DMS79 (cell line): ENCODE measurements around the gene GDPD3.
"Not testable (repeated sequence)": the region's sequence is repeated elsewhere in the genome, so short reads cannot be mapped to it uniquely, and the experiment has no call there.

Experiments
- DNase-seq: peaks from one replicate; lab custom pipeline; 2025; lab: John Stamatoyannopoulos, UW

Gene GDPD3, protein sequence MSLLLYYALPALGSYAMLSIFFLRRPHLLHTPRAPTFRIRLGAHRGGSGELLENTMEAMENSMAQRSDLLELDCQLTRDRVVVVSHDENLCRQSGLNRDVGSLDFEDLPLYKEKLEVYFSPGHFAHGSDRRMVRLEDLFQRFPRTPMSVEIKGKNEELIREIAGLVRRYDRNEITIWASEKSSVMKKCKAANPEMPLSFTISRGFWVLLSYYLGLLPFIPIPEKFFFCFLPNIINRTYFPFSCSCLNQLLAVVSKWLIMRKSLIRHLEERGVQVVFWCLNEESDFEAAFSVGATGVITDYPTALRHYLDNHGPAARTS

DNA sequence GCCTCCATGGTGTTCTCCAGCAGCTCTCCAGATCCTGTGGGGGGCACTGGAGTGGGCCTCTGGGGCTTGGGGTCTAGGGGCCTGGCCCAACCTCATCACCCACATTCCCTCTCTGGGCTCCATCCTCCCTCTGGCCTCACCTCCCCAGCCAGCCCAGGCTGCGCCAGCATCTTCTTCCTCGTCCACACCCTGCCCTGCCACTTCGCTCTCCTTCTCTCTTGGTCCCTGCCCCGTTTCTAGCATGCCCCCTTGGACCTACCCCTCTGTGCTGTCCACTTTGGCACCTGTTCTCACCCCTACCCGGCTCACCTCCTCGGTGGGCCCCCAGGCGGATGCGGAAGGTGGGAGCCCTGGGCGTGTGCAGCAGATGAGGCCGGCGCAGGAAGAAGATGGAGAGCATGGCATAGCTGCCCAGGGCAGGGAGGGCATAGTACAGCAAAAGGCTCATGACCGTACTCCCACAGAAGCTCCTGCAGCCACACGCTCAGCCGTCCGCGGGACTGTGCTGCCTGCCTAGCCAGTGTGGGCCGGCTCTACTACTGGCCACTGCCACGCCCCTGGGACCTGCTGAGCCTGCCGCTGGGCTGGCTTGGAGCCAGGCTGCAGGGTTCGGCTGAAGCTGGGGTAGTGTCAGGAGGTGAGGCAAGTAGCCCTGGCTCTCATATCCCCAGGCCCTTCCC, at the start of gene GDPD3:
Gene GDPD3, minus strand, starts transcription at position 507 of the 680 bp plus-strand sequence. Its CDS starts 59 bp downstream, at position 448.
- DNase-seq = no peak

DNA sequence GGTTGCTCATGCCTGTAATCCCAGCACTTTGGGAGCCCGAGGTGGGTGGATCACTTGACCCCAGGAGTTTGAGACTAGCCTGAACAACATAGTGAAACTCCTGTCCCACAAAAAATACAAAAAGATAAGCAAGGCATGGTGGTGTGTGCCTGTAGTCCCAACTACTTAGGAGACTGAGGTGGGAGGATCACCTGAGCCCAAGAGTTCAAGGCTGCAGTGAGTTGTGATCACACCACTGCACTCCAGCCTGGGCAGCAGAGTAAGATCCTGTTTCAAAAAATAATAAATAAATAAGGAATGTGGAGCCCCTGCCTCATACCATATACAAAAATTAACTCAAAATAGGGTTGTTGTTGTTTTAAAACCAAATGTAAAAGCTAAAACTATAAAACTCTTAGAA, 43.9 kb upstream of the GDPD3 start:
- no peak for DNase-seq

DNA sequence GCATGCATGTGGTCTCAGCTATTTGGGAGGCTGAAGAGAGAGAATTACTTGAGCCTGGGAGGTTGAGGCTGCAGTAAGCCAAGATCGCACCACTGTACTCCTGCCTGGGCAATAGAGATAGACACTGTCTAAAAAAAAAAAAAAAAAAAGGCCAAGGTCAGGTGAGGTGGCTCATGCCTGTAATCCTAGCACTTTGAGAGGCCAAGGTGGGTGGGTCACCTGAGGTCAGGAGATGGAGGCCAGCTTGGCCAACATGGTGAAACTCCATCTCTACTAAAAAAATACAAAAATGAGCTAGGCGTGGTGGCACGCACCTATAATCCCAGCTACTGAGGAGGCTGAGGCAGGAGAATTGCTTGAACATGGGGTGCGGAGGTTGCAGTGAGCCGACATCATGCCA, 41.9 kb upstream of the GDPD3 start:
- DNase-seq = no peak

DNA sequence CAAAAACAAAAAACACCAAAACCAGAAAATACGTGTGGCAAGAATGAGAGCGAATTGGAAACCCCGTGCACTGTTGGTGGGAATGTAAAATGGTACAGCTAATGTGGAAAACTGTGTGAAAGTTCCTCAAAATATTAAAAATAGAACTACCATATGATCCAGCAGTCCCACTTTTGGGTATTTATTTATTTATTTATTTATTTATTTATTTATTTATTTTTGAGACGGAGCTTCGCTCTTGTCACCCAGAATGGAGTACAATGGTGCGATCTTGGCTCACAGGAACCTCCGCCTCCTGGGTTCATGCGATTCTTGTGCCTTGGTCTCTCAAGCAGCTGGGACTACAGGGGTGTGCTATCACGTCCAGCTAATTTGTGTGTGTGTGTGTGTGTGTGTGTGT, 39.2 kb upstream of the GDPD3 start:
- DNase-seq = no peak

DNA sequence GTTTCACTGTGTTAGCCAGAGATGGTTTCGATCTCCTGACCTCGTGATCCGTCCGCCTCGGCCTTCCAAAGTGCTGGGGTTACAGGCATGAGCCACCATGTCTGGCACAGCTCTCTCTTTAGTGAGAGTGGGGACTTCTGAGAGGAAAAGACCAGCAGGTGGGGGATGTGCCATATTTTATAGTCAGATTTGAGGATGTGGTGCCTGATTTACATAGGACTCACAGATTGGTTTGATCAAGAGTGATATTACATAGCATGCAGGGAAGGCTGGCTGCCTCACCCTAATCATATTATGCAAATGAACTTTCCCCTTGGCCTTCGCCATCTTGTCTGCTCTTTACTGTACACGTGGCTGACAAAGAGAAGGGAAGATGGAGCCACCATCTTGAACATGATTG, 37.8 kb upstream of the GDPD3 start:
- DNase-seq = no peak

DNA sequence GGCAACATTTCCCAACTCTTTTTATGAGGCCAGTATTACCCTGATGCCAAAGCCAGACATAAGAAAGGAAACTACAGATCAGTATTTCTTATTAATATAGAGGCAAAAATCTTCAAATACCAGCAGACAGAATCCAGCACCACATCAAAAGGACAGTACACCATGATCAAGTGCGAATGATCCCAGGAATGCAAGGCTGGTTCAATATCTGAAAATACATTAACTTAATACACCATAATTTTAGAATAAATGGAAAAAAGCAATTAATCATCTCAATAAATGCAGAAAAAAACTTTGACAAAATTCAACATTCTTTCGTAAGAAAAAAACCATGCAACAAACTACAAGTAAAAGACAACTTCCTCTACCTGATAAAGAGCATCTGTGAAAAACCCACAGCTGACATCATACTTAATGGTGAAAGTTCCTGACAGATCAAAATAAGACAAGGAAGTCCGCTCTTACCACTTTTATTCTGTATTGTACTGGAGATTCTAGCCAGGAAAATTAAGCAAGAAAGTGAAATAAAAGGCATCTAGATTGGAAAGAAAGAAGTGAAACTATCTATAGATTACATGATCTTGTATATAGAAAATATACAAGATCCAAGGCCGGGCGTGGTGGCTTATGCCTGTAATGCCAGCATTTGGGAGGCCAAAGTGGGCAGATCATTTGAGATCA, 36.1 kb upstream of the GDPD3 start:
- DNase-seq = no peak

DNA sequence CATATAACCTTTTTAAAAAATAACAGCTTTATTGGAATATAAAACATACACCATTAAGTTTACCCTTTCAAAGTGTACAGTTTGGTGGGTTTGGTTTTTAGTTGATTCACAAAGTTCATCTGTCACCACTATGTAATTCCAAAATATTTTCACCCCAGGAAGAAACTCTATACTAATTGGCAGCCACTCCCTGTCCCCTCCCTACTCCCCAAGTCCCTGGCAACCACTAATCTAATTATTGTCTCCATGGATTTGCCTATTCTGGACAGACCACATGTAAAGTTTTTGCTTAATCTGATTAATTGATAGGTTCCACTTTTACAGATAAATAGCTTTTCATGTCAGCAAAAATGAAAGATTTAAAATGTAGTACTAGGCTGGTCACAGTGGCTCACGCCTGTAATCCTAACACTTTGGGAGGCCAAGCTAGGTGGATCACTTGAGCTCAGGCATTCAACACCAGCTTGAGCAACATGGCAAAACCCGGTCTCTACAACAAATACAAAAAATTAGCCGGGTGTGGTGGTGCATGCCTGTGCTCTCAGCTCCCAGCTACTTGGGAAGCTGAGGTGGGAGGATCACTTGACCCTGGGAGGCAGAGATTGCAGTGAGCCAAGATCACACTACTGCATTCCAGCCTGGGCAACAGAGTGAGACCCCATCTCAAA, 34.6 kb upstream of the GDPD3 start:
- DNase-seq = no peak

DNA sequence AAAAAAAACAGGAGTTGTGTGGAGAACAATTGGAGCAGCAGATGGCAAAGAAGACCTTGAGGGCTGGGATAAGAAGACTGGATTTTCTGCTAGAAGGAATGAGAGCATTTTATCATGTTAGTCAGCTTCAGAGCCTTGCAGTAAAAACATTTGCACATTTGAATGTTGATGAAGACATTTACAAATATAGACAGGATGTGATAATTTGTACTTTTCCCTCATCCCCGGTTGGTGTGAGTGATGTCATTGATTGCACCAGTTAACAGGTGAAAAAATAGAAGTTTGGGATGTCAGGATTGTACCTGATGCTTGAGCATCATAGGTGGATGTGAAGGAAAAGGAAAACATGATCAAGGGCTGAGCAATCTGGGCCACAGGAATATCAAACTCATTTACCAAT, 32.3 kb upstream of the GDPD3 start:
- no peak for DNase-seq

DNA sequence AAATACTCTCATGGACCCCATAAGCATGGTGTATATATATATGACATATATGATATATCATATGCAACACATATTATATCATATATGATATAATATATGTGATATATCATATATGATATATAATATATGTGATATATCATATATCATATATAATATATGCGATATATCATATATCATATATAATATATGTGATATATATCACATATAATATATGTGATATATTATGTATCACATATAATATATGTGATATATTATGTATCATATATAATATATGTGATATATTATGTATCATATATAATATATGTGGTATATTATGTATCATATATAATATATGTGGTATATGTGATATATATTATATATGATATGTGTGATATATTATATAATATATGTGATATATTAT, 31.6 kb upstream of the GDPD3 start:
- no peak for DNase-seq

DNA sequence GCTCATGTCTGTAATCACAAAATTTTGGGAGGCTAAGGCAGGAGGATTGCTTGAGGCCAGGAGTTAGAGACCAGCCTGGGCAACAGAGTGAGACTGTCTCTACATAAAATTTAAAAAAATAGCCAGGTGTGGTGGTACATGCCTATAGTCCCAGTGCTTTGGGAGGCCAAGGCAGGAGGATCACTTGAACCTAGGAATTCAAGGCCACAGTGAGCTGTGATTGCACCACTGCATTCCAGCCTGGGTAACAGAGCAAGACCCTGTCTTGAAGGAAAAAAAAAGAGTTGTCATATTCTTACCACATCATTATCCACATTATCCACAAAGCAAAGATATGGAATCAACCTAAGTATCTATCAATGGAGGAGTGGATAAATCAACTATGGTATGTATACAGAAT, 30.7 kb upstream of the GDPD3 start:
- DNase-seq = no peak

DNA sequence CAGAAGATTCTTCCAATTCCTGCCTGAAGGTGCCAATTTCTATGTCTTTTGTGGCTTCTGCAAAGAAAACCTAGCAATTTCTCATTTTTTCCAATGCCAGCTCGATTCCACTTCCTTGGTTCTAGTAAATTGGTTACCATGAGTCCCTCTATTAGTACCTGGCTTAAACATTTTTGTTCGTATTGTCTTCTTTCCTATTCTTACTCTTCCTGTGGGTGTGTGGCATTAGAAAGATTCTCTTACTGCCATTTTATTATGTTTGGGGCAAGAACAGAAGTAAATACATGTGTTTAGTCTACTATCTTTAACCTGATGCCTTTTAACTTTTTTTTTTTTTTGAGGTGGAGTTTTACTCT, 30.0 kb upstream of the GDPD3 start:
- no peak for DNase-seq

DNA sequence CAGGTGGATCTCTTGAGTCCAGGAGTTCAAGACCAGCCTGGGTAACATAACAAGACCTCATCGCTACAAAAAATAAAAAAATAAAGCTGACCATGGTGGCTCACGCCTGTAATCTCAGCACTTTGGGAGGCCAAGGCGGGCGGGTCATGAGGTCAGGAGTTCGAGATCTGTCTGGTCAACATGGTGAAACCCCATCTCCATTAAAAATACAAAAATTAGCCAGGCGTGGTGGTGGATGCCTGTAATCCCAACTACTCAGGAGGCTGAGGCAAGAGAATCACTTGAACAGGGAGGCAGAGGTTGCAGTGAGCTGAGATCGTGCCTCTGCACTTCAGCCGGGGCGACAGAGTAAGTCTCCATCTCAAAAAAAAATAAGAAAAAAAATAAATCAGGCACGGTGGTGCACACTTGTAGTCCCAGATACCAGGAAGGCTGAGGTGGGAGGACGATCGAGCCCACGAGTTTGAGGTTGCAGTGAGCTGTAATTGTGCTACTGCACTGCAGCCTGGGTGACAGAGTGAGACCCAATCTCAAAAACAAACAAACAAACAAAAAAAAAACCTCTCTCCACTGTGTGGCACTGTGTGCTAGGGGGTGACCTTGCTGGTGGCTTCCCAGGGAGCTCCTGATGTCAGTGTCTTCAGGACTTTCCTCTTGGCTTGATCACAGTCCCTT, 29.5 kb upstream of the GDPD3 start:
- DNase-seq = no peak

DNA sequence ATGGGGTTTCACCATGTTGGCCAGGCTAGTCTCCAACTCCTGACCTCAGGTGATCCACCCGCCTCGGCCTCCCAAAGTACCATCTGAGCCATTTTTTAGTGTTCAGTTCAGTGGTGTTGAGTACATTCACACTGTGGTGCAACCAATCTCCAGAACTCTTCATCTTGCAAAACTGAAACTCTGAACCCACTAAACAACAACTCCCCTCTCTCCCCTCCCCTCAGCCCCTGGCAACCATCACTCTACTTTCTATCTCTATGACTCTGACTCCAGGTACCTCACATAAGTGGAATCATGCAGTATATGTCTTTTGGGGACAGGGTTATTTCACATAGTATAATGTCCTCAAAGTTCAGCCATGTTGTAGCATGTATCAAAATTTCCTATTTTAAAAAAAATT, 28.4 kb upstream of the GDPD3 start:
- DNase-seq = no peak

DNA sequence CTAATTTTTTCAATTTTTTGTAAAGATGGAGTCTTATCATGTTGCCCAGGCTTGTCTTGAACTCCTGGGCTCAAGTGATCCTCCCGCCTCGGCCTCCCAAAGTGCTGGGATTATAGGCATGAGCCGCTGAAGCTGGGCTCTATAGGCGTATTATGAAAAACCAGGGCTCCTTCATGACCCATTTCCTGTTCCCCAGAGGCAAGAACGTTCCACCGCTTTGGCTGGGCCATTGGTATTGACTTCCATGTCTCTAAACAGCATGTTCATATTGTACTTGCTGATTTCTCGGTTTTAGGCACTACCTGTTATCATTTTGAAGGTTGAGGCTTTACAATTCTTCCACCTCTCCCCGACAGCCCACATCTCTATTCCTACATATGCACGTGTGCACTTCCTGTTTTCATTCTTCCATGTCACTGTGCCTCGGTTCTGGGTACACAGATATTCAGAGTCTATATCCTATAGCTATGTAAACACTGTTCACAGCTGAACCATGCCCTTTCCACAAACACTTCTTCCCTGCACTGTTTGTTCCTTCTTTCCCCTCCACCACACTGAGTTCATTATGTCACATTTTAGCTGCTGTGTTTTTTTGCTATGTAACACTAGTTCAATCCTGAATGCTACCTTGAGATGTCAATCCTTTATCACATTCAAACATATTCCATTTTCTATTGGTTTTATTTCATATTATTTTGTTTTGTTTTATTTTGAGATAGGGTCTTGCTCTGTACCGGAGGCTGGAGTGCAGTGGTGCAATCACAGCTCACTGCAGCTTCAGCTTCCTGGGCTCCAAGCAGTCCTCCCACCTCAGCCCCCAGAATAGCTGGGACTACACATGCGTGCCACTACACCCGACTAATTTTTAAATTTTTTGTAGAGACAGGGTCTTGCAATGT, 26.5 kb upstream of the GDPD3 start:
- DNase-seq = no peak

DNA sequence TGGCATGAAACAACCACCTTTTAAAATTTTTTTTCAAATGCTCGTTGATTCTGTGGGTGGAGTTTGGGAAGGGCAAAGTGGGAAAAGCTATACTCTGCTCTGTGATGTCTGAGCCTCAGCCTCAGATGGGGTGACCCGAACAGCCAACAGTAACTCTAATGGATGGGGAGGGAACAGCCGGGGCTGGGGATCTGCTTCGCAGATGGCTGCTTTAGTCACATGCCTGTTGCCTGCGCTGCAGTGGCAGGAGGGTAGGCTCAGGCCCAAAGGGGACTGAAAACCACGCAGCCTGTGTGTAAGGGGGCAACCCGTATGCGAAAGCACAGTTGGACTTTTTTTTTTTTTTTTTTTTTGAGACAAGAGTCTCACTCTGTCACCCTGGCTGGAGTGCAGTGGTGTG, 24.6 kb upstream of the GDPD3 start:
- no peak for DNase-seq

DNA sequence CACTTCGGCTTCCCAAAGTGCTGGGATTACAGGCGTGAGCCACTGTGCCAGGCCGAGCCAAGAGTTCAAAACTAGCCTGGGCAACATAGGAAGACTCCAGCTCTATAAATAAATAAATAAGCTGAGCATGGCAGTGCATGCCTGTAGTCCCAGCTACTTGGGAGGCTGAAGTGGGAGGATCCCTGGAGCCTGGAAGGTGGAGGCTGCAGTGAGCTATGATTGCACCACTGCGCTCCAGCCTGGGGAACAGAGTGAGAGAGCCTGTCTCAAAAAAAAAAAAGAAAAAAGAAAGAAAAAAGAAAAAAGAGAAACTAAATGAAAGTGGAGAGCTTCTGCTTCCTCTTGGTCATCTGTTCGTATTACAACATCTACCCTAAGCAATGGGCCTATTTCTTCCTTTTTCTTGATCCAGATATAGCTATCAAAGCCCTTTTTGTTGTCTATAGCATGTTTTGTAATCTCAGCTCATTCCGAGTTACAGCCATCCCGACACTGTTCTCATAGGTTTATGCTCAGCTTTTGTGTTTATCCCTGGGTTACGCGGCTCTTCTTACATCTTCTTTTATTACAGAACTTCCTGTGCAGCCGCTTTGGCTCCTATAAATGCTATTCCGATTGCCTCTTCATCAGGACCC, 23.8 kb upstream of the GDPD3 start:
- no peak for DNase-seq

DNA sequence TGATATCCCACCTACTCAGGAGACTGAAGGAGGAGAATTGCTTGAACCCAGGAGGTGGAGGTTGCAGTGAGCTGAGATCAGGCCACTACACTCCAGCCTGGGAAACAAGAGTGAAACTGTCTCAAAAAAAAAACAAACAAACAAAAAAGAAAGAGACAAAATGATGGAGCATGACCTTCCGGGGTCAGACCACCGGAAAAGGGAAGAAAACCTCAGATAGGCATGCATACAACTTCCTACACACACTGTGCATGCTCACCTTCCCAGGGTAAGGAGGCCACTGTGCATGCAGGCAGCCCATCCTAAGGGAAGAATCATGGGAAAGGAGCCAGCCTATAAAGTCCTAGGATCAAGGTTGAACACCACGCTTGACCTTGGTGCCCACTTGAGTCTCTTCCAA, 19.3 kb upstream of the GDPD3 start:
- no peak for DNase-seq

DNA sequence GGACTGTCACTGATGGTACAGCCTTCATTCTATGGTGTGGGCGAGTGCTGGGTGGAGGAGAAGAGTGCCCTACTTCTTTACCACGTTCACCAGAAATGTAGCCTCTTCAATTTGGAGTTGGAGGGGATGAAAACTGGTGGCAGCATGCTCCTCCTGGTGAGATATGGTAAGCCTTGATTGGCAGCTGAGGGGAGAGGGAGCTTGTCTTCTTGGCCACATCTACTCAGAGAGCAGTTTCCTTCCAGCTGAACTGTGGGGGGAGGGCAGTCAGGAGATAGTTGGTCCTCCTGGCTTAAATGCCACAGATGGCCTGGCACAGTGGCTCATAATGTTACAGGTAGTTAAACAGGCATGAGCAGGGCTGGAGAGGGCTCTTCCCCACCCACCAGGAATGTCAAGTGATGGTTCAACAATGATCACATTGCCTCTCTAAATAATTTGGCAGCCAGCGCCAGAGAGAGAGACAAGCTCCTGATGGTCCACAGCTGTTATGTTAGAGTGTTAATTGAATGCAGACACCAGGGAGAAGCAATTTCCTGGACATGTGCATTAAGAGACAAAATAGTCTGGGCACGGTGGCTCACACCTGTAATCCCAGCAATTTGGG, 18.6 kb upstream of the GDPD3 start:
- DNase-seq = peak; percentile 83

DNA sequence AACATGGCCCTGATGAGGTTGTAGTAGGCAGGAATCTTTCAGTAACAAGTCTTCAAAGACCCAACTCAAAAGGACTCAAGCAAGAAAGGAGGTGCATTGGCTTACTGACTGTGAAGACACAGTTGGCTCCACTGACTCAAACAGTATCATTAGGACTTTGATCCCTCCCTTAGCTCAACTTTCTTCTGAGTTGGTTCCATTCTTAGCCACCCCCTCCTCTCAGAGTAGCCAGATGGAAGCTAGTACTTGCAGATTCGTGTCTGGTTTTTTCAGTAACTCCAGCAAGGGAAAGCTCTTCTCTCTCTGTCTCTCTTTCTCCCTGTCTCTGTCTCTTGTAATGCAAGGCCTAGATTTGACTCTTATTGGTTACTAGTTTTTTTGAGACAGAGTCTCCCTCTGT, 14.7 kb upstream of the GDPD3 start:
- no peak for DNase-seq

DNA sequence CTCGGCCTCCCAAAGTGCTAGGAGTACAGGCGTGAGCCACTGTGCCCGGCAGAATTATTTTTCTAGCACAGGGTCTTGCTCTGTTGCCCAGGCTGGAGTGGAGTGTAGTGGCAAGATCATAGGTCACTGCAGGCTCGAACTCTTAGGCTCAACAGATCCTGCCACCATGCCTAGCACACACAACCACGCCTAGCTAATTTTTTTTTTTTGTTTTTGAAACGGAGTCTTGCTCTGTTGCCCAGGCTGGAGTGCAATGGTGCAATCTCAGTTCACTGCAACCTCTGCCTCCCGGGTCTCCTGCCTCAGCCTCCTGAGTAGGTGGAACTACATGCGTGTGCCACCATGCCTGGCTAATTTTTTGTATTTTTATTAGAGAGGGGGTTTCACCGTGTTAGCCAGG, 12.4 kb upstream of the GDPD3 start:
- DNase-seq = not testable (repeated sequence)
